GM19452 (cell line): ENCODE results near the gene PLEKHG2.
A peak's percentile ranks its signal among the peaks of the same experiment; 100 is the strongest.

Experiments
- ATAC-seq: cut with Tn5 transposase; IDR thresholded peaks from one replicate; pipeline ENCODE4 v1.9.1; 2021; ENCODE audit not compliant: unreplicated experiment

PLEKHG2 gene

DNA sequence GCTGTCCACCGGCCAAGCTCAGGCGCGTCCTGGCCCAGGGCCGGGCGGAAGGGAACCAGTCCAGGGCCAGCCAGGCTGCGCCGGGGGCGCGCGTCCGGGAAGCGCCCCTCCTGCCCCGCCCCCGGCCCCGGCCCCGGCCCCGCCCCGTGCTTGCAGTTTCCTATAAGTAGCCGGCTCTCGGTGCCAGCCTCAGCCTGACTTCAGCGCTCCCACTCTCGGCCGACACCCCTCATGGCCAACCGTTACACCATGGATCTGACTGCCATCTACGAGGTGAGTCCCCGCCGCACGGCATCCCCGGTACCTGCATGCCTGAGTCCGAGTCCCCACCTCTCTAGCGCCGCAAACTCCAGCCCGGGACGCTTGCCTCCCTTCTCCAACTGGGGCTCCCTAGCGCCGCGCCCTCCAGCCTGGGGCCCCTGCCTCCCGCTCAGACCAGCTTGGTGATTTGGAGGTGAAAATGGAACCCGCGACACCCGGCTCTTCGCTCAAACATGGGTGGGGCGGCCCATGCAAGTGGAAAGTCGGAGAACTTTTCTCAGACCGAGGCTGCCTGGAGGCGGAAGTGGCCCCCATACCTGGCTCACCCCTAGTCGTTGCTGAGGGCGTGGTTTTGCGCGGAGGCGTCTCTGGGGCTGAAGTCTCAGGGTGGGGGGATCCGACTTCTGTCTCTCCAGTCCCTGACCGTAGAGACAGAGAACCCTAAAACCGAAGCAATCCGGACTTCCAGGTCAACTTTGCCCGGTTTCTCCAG lies 5.6 kb upstream of the PLEKHG2 start, which contains the start of gene ZFP36:
Gene ZFP36, plus strand, starts transcription at position 192 of the 754 bp plus-strand sequence. Its CDS starts 58 bp downstream, at position 250.
- no peak for ATAC-seq

DNA sequence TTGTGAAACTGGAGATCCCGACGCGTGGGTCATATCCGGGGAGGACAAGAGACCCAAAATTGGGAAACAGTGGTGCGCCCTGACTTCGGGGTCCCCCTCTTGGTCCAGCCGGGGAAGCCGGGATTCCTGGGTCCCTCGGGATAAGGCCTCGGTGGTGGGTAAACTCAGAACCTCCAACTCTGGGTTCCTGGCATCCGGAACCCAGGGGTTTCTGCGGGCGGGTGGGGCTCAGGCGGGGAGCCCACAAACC lies 5.1 kb upstream of the PLEKHG2 start:
- ATAC-seq: no peak

DNA sequence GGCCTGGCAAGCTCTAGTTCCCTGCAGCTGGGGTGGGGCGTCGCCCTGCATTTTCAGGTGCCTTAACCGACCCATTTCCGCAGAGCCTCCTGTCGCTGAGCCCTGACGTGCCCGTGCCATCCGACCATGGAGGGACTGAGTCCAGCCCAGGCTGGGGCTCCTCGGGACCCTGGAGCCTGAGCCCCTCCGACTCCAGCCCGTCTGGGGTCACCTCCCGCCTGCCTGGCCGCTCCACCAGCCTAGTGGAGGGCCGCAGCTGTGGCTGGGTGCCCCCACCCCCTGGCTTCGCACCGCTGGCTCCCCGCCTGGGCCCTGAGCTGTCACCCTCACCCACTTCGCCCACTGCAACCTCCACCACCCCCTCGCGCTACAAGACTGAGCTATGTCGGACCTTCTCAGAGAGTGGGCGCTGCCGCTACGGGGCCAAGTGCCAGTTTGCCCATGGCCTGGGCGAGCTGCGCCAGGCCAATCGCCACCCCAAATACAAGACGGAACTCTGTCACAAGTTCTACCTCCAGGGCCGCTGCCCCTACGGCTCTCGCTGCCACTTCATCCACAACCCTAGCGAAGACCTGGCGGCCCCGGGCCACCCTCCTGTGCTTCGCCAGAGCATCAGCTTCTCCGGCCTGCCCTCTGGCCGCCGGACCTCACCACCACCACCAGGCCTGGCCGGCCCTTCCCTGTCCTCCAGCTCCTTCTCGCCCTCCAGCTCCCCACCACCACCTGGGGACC lies 4.6 kb upstream of the PLEKHG2 start:
- ATAC-seq: no peak

DNA sequence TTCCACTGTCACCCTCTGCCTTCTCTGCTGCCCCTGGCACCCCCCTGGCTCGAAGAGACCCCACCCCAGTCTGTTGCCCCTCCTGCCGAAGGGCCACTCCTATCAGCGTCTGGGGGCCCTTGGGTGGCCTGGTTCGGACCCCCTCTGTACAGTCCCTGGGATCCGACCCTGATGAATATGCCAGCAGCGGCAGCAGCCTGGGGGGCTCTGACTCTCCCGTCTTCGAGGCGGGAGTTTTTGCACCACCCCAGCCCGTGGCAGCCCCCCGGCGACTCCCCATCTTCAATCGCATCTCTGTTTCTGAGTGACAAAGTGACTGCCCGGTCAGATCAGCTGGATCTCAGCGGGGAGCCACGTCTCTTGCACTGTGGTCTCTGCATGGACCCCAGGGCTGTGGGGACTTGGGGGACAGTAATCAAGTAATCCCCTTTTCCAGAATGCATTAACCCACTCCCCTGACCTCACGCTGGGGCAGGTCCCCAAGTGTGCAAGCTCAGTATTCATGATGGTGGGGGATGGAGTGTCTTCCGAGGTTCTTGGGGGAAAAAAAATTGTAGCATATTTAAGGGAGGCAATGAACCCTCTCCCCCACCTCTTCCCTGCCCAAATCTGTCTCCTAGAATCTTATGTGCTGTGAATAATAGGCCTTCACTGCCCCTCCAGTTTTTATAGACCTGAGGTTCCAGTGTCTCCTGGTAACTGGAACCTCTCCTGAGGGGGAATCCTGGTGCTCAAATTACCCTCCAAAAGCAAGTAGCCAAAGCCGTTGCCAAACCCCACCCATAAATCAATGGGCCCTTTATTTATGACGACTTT lies 3.9 kb upstream of the PLEKHG2 start:
- ATAC-seq: no peak

DNA sequence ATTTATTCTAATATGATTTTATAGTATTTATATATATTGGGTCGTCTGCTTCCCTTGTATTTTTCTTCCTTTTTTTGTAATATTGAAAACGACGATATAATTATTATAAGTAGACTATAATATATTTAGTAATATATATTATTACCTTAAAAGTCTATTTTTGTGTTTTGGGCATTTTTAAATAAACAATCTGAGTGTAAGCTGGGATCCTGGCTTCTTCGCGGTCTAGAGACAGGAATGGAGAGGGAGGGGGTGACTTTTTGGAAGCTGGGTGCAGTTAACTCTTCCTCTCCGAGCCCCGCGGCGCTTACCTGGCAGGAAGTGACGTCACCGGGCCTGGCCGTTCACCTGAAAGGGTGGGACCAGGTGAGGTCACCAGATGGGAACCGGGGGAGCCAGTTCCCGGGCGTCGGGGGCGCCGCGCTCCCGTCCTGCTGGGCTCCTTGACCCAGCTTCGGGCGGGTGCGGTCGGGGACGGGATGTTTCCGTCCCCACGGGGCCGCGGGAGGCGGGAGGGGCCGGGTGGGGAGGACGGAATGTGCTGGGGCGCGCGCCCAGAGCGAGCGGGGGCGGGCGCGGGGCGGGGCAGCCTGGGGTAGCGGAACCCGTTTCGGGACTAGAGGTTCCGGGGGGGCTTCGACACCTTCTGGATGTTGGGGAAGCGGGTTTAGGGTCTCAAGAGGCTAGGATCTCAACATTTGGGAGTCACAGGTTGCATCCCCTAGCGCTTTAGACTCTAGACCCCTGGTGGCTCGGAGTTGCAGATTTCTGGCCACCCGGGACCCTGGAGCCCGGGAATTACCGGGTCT lies 3.1 kb upstream of the PLEKHG2 start:
- no peak for ATAC-seq

DNA sequence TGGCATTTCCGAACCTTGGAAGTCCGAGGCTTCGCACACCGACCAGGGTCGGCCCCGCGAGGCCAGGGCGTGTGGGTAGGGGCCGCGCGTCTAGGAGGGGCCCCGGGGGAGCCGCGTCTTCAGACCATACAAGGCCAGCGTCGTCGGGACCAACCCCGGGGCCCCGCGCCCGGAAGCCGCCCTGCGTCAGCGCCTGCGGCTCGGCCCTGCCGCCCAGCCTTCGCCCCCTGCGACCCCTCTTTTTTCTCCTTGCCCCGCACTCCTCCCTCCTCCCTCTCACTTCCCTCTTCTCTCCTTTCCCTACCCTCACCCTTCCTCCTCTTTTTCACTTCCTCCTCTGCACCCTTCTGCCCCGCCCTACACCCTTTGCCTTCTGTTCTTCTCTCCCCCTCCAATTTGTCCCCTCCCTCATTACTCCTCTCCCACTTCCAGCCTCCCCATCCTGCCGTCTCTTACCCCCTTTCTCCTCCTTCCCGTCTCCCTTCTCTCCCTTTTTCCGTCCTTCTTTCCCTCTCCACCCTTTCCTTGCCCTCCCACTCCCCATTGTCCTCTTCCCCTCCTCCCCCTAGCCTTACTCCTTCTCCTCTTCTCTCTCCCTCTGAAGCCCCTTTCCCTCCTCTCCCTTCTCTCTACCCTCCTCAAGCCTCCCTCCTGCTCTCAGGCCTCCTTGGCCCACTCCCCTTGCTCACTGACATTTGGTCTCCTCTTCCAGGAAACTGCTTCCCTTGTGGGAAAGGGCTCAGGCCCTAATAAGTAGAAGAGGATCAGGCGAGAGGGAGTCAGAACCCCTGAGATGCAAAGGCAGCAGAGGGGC lies 2.2 kb upstream of the PLEKHG2 start:
- no peak for ATAC-seq

DNA sequence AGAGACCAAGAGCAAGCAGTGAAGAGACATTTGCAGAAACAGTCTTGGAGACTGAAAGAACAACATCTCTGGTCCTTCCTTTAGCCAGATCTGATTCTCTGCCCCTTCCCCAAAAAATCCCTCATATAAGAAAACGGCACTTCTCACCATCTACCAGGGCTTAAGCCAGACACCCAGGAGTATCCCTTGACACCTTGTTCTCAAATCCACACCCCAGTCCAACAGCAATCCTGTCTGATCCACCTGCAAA lies 1.7 kb upstream of the PLEKHG2 start:
- no peak for ATAC-seq

DNA sequence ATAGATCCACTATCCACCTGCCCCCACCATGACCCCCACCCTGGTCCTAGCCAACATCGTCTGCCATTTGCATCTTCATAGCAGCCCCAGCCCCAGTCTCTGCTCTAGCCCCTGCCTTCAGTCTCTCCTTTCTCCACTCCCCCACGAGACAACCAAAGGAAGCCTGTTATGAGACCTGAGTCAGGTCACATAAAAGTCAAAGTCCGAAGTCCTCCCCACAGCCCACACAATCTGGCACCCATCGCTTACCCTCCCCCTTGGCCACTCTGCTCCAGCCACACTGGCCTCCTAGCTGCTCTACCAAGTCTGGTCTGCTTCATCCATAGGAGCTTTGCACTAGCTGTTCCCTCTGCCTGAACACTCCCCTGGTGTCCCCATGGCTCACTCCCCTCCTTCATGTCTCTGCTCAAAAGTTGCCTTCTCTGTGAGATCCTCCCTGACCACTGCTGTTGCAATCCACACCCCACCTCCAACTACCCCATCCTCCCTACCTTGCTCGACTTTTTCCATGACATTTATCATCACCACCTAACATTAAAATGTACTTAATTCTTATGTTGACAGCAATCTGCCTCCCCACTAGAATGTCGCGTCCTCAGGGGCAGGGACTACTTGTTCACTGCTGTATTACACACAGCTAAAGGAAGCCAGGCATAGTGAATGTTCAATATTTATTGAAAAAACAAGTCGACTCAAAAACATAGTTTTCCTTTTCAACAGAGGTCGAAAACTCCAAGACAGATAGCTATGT lies 1.2 kb upstream of the PLEKHG2 start:
- no peak for ATAC-seq

DNA sequence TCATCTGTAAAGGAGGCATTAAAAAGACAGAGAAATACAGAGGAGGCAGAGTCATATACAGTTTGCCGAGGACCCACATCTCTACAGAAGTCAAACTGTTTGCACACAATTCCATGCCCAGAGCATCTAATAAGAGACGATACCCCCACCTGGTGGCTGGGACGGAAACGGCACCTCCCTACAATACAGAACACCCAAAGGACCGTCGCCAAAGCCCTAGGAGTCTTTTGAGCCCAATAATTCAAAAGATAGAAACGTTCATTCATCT lies 703 bp upstream of the PLEKHG2 start:
- peak; percentile 29 for ATAC-seq

DNA sequence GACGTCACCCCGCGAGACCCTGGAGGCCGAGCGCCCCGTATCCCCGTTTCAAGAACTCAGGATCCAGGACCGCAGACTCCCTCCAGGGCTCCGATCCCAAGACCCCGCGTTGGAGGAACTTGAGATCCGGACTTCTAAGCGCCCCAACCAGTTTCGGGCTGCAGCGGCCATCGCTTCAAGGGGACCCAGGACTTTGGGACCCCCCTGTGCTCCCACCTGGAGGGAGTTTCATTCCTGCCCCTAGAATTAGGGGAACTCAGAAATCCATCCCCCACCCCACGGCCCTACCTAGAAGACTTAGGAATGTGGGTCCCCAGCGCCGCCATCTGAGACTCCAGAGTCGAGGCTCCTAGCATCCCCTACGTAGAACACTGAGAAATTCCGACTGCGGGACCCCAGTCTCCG lies 400 bp downstream of the PLEKHG2 start:
- no peak for ATAC-seq

DNA sequence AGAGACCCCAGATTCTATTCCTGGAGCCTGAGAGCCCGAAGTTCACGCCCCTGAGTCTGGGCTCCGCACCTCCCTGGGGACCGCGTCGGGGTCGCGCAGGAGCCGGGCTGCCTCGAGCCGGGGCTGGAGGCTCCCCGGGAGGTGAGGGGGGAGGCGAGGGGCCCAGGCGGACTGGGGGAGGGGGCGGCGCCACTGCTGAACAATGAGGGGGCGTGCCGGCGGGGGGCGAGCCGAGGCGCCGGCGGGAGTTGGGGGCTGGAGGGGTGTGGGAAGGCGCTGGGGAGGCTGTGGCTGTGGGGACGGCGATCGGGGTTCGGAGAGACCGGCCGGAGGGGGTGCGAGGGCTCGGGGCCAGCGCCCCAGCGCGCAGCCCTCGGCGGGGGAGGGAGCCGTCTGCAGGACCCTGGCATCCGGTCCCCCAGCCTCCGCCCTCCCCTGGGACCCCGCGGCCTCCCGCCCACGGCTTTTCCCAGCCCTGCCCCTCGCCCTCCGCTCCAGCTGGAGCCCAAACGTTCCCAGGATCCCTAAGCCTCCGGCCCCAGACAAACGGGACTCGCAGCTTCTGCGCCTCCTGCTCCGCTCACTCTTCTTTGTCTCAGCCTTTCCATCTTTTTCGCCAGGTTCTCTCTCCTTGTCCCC lies 922 bp downstream of the PLEKHG2 start:
- ATAC-seq: no peak

DNA sequence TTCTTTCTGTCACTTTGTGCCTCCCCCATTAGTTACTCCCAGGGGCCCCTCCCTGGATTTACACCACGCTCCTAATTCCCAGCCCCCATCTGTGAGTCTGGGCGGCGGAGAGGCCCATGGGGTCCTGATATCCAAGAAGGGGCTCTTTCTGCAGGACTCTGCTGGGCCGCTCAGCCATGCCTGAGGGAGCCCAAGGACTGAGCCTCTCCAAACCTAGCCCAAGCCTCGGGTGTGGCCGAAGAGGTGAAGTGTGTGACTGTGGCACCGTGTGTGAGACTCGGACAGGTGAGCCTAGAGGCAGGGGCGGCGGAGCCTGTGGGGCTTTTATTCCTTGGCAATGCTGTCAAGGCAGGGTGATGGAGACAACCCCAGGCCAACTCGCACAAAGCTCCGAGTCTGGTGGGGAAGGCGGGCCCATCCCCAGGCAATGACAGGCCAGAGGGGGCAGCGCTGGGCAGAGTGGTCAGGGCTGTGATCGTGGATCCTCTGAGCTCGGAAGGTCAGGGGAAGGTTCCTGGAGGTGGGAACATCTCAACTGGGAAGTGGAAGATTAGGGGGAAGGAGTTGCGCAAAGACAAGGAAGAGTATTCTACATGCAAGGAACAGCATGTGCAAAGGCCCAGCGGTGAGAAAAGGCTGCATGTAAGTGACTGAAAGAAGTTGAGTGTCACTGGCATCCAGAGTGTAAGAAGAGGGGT lies 1.6 kb downstream of the PLEKHG2 start:
- ATAC-seq: no peak

DNA sequence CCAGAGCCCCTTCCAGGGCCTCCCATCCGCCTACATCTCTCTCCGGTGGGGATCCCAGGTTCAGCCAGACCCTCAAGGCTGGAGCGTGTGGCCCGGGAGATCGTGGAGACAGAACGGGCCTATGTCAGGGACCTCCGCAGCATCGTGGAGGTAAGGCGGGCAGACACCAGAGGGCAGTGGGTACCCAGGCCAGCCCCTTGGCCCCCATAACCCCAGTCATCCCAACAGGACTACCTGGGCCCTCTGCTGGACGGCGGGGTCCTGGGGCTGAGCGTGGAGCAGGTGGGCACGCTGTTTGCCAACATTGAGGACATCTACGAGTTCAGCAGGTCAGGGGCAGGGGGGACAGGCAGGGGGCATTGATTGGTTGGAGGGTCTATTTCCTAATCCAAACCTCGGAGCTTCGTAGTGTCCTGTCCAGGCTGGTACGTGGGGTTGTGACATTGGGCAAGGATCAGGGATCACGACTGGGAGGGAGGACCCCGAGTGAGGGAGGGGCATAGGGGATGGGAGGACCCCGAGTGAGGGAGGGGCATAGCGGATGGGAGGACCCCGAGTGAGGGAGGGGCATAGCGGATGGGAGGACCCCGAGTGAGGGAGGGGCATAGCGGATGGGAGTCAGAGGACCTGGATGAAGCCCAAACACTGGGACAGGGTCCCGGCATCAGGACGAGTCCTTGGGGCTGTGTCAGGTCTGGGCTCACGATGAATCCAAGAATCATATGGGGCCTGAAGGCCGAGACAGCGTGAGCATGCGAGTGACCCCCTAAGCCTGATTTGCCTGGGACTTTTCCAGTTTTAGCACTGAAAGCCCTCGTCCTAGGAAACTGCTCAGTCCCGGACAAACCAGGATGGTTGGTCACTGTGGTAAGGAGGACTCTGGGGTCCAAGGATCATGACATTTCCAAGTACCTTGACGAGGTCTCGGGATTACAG lies 2.9 kb downstream of the PLEKHG2 start:
- ATAC-seq: no peak

DNA sequence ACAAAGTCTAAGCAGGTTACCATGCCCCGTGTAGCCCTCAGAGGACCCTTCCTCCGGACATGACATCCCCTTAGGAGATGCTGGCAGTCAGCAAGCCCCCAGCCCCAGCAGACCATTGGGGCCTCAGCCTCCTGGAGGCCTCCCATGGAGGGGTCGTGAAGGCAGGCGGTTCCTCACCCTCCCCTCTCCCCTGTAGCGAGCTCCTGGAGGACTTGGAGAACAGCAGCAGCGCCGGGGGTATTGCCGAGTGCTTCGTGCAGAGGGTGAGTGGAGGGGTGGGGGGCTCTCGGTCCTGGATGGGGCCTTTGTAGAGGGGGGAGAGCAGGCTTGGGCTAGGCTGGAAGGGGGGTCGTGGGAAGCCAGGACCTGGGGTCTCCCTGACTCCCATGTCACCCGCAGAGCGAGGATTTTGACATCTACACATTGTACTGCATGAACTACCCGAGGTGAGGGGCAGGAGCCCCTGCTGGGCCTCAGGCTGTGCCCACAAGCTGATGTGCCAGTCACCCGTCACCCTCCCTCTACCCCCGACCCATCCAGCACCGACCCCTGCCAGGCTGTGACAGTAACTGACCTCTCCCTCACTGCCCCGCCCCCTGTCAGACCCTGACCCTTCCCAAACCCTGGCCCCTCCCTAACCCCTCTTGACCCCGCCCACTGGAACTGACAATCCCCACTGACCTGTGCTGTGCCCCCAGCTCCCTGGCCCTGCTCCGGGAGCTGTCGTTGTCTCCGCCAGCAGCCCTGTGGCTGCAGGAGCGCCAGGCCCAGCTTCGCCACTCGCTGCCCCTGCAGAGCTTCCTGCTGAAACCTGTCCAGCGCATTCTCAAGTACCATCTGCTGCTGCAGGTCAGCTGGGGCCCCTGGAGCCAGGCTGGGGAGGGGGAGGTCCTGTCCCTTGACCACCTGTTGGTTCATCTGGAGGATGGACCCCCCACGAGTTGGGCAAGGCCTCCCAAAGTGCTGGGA lies 4.0 kb downstream of the PLEKHG2 start:
- no peak for ATAC-seq

DNA sequence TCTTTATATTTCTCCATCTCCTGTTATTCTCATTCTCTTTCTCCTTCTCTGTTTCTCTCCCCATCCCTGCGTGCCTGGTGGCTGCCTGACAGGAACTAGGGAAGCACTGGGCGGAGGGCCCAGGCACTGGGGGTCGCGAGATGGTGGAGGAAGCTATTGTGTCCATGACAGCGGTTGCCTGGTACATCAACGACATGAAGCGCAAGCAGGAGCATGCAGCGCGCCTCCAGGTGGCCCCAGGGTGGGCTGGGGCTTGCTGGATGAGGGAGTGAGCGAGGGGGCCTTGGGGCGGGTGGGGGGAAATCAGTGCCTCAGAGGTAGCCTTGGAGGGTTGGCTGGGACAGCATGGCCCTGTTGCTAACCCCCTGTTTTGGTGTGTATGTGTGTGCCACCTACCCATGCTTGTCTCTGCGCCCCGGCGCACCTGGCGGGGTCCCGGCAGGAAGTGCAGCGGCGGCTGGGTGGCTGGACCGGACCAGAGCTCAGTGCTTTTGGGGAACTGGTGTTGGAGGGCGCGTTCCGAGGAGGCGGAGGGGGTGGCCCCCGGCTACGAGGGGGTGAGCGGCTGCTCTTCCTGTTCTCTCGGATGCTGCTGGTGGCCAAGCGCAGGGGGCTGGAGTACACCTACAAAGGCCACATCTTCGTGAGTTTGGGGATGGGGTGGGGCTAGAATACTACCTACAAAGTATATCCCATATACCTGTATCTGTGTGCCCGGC lies 5.2 kb downstream of the PLEKHG2 start:
- no peak for ATAC-seq

DNA sequence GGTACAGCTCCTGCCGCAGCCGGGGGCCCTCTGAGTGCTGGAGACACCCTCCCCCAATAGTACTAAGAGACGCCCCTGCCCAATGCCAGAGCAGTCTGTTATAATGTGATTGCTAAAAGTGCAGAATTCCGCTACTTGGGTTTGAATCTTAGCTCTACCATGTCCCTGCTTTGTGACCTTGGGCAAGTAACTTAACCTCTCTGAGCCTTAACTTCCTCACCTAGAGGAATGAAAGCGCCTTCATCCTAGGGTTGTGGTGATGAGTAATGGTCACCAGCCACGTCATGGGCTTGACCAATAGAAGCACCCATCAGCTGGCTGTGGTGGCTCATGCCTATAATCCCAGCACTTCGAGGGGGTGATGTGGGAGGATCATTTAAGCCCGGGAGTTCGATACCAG lies 6.5 kb downstream of the PLEKHG2 start:
- ATAC-seq: no peak
